WTC11 (cell line): Measurements from ENCODE around the gene FSTL1. TPM values are rescaled to one million over a fixed set of nuclear protein-coding genes. Genes with fewer than 3 reads are reported as not detected.

Experiments used
- ATAC-seq: fragments of 200-7000 bp; cut with Tn5 transposase; 2 replicates; pipeline ENCODE4 v1.10.0; 2021; ENCODE audit warnings: mild to moderate bottlenecking, moderate library complexity
- CTCF ChIA-PET: fragments of 300-600 bp; sonication (Branson Sonifier 250); formaldehyde crosslinking; loops from one replicate; lab custom pipeline; 2021; ENCODE audit warnings: antibody characterized with exemption; lab: Charles Lee
- POLR2A ChIA-PET: fragments of 350-600 bp; sonication (Branson Sonifier 250); formaldehyde crosslinking; loops from one replicate; lab custom pipeline; 2021; ENCODE audit warnings: antibody characterized with exemption; lab: Charles Lee
- DNase-seq: peaks from one replicate; pipeline ENCODE4 v3.0.0; 2021; ENCODE audit warnings: low spot score
- H3K27ac Mint-ChIP-seq: 2 replicates; pipeline ENCODE4 v1.8.0; 2021; ENCODE audit warnings: mixed read lengths
- H3K27me3 Mint-ChIP-seq: 2 replicates; pipeline ENCODE4 v1.8.0; 2021; ENCODE audit warnings: low read depth, mild to moderate bottlenecking, moderate library complexity, mixed read lengths
- H3K36me3 Mint-ChIP-seq: 2 replicates; pipeline ENCODE4 v1.8.0; 2021; ENCODE audit warnings: mixed read lengths
- H3K4me1 Mint-ChIP-seq: 2 replicates; pipeline ENCODE4 v1.8.0; 2022; ENCODE audit warnings: mixed read lengths
- H3K4me3 Mint-ChIP-seq: 2 replicates; pipeline ENCODE4 v1.8.0; 2021; ENCODE audit warnings: mild to moderate bottlenecking, moderate library complexity, mixed read lengths
- H3K9me3 Mint-ChIP-seq: 2 replicates; pipeline ENCODE4 v1.8.0; 2021; ENCODE audit warnings: mixed read lengths
- ATF1 ChIP-seq: sonication (generic); formaldehyde crosslinking; IDR thresholded peaks from 2 replicates; pipeline ENCODE4 v1.8.1; 2023; ENCODE audit warnings: mild to moderate bottlenecking, moderate library complexity, missing genetic modification reagents
- CREB1 ChIP-seq: sonication (generic); formaldehyde crosslinking; IDR thresholded peaks from 2 replicates; pipeline ENCODE4 v1.8.0; 2023; ENCODE audit warnings: mild to moderate bottlenecking, missing genetic modification reagents
- CTCF ChIP-seq: fragments of 200-600 bp; IDR thresholded peaks from 2 replicates; pipeline ENCODE4 v1.8.0; 2022; ENCODE audit warnings: antibody characterized with exemption
- ETV6 ChIP-seq: sonication (generic); formaldehyde crosslinking; IDR thresholded peaks from 2 replicates; pipeline ENCODE4 v1.8.1; 2022; ENCODE audit warnings: mild to moderate bottlenecking, missing genetic modification reagents
- GRHL2 ChIP-seq: fragments of 250-450 bp; sonication (Bioruptor Pico); IDR thresholded peaks from 2 replicates; pipeline ENCODE4 v1.8.0; 2022; ENCODE audit warnings: mild to moderate bottlenecking, moderate library complexity; ENCODE audit not compliant: insufficient replicate concordance, severe bottlenecking
- JUN ChIP-seq: sonication (generic); formaldehyde crosslinking; IDR thresholded peaks from 2 replicates; pipeline ENCODE4 v1.8.0; 2023; ENCODE audit warnings: mild to moderate bottlenecking, missing genetic modification reagents
- NFYB ChIP-seq: sonication (generic); formaldehyde crosslinking; conservative IDR thresholded peaks from 2 replicates; pipeline ENCODE4 v1.8.0; 2022; ENCODE audit warnings: low read depth, missing genetic modification reagents
- NR1H2 ChIP-seq: sonication (generic); formaldehyde crosslinking; IDR thresholded peaks from 2 replicates; pipeline ENCODE4 v1.9.0; 2021; ENCODE audit warnings: mild to moderate bottlenecking, moderate library complexity, missing genetic modification reagents
- NR2C2 ChIP-seq: sonication (generic); formaldehyde crosslinking; IDR thresholded peaks from 2 replicates; pipeline ENCODE4 v1.8.0; 2022; ENCODE audit warnings: mild to moderate bottlenecking, missing genetic modification reagents
- PRRX2 ChIP-seq: fragments of 250-450 bp; sonication (Bioruptor Pico); IDR thresholded peaks from 2 replicates; pipeline ENCODE4 v1.8.0; 2021; ENCODE audit warnings: mild to moderate bottlenecking
- RELA ChIP-seq: sonication (generic); formaldehyde crosslinking; IDR thresholded peaks from 2 replicates; pipeline ENCODE4 v1.8.1; 2022; ENCODE audit warnings: missing genetic modification reagents, mild to moderate bottlenecking, borderline replicate concordance
- STAT6 ChIP-seq: sonication (generic); formaldehyde crosslinking; conservative IDR thresholded peaks from 2 replicates; pipeline ENCODE4 v1.8.1; 2023; ENCODE audit warnings: mild to moderate bottlenecking, low read depth, missing genetic modification reagents, moderate library complexity
- TEAD4 ChIP-seq: sonication (generic); formaldehyde crosslinking; IDR thresholded peaks from 2 replicates; pipeline ENCODE4 v1.8.0; 2022; ENCODE audit warnings: mild to moderate bottlenecking, missing genetic modification reagents
- ZNF121 ChIP-seq: sonication (generic); formaldehyde crosslinking; IDR thresholded peaks from 2 replicates; pipeline ENCODE4 v1.8.0; 2023; ENCODE audit warnings: missing genetic modification reagents
- ZNF138 ChIP-seq: sonication (generic); formaldehyde crosslinking; conservative IDR thresholded peaks from 2 replicates; pipeline ENCODE4 v1.8.1; 2022; ENCODE audit warnings: mild to moderate bottlenecking, moderate library complexity, missing genetic modification reagents
- ZNF317 ChIP-seq: sonication (generic); formaldehyde crosslinking; IDR thresholded peaks from 2 replicates; pipeline ENCODE4 v1.8.1; 2023; ENCODE audit warnings: low read depth, mild to moderate bottlenecking, moderate library complexity, missing genetic modification reagents, borderline replicate concordance
- total RNA-seq: library from RNA; stranded (reverse); gene quantifications from 3 replicates; pipeline ENCODE4 v1.2.3, GENCODE V29; 2021
- TF ChIP-seq, protein P1 (sequence below): sonication (generic); formaldehyde crosslinking; IDR thresholded peaks from 2 replicates; pipeline ENCODE4 v1.8.0; 2023; ENCODE audit warnings: missing genetic modification reagents
- TF ChIP-seq, protein P2 (sequence below): fragments of 250-450 bp; sonication (Bioruptor Pico); conservative IDR thresholded peaks from 2 replicates; pipeline ENCODE4 v1.9.0; 2021; ENCODE audit warnings: mild to moderate bottlenecking
- TF ChIP-seq, protein P3 (sequence below): sonication (generic); formaldehyde crosslinking; IDR thresholded peaks from 2 replicates; pipeline ENCODE4 v1.8.1; 2023; ENCODE audit warnings: mild to moderate bottlenecking, missing genetic modification reagents
- TF ChIP-seq, protein P4 (sequence below): sonication (generic); formaldehyde crosslinking; IDR thresholded peaks from 2 replicates; pipeline ENCODE4 v1.8.1; 2023; ENCODE audit warnings: mild to moderate bottlenecking, missing genetic modification reagents, moderate library complexity

Gene FSTL1
- total RNA-seq, 1 experiment from 2014 or later: 271 TPM

DNA sequence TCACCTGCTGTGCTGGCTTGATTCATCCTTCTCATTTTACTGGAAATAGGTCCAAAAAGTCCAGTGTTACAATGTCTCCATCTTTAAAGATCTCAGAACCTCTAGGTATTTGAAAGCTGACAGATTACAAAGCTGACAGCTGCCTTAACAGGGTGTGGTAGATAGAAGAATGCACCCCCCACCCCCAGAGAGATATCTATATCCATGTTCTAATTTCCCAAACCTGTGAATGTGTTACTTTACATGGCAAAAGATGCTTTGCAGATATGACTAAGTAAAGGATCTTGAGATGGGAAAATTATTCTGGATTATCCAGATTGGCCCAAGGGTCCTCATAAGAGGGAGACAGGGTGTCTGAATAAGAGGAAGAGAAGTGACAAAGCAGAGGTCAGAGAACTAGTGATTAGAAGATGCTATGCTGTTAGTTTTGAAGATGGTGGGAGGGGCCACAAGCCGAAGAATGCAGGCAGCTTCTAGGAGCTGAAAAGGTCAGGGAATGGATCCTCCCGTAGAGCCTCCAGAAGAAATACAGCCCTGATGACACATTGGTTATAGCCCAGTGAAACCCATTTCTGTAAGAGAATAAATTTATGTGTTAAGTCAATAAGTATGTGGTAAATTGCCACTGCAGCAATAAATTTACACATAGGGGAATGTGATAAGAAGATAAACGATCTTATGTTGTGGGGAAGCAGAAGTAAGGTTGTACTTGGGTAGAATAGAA lies 21.5 kb upstream of the FSTL1 start:
- DNase-seq (no peak), ATAC-seq (no peak)
- H3K4me1 Mint-ChIP-seq: peaks cover 69% of the 10 kb centered on the region
- H3K36me3 Mint-ChIP-seq: peaks cover 14% of the 10 kb centered on the region
- H3K9me3 Mint-ChIP-seq: peaks cover 36% of the 10 kb centered on the region
- H3K27ac Mint-ChIP-seq: no peak overlapping the region
- no peak overlapping the region for H3K4me3 Mint-ChIP-seq
- TF ChIP-seq CTCF: no peak
- no peak for TF ChIP-seq NR2C2 (CRISPR knock-in tag)
- TF ChIP-seq, protein P1, sequence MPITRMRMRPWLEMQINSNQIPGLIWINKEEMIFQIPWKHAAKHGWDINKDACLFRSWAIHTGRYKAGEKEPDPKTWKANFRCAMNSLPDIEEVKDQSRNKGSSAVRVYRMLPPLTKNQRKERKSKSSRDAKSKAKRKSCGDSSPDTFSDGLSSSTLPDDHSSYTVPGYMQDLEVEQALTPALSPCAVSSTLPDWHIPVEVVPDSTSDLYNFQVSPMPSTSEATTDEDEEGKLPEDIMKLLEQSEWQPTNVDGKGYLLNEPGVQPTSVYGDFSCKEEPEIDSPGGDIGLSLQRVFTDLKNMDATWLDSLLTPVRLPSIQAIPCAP (CRISPR knock-in tag): no peak
- POLR2A ChIA-PET: no interaction called here
- CTCF ChIA-PET: no interaction called here
- H3K27me3 Mint-ChIP-seq: no peaks in the 10 kb centered on the region; the same call in 1 of the 2 replicates

DNA sequence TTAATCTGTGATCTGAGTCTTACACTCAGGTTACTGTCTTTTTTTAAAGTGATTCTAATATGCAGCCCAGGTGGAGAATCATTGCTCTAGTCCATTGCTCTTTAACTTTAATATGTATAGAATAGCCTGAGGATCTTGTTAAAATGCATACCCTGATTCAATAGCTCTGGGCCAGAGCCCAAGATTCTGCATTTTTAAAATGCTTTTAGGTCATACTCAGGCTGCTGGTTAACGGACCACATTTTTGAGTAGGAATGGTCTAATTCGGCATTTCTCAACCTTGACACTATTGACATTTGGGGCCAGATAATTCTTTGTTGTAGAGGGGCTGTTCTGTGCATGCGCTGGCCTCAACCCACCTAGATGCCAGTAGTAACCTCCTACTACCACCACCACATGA lies 20.9 kb upstream of the FSTL1 start:
- ChIA-PET POLR2A (no interaction called here), CTCF (no interaction called here)
- Mint-ChIP-seq H3K27ac (no peak overlapping the region), H3K4me1 (peaks cover 66% of the 10 kb centered on the region), H3K27me3 (no peaks in the 10 kb centered on the region; the same call in 1 of the 2 replicates), H3K4me3 (no peak overlapping the region), H3K9me3 (peaks cover 36% of the 10 kb centered on the region), H3K36me3 (peaks cover 14% of the 10 kb centered on the region)
- ATAC-seq (no peak), DNase-seq (no peak)
- no peak for TF ChIP-seq ZNF121 (CRISPR knock-in tag)
- TF ChIP-seq NR1H2 (CRISPR knock-in tag): no peak
- no peak for TF ChIP-seq ETV6 (CRISPR knock-in tag)
- TF ChIP-seq, protein P2, sequence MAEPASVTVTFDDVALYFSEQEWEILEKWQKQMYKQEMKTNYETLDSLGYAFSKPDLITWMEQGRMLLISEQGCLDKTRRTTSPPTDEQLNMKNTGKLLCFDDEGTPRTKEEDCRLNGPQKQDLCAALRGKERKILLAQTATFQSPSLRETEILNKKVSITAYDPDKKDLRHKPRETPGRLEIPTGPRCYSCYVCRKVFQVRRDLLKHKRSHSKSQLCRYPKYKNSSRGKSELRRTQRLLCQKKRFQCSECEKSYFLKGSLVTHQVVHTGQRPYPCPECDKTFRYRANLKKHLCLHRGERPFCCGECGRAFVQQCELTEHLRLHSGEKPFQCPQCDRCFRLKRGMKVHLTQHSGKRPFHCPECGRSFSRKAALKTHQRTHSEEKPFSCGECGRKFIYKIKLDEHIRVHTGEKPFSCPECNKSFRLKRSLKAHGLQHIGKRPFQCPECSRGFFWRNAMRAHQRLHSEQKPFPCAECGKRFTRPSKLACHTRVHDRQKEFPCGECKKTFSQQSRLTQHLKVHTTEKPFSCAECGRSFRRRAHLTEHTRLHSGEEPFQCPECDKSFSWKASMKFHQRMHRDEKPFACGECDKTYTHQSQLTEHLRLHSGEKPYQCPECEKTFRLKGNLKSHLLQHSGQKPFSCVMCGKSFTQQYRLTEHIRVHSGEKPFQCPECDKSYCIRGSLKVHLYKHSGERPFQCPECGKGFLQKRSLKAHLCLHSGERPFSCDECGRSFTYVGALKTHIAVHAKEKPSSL (CRISPR knock-in tag): no peak
- TF ChIP-seq, protein P3, sequence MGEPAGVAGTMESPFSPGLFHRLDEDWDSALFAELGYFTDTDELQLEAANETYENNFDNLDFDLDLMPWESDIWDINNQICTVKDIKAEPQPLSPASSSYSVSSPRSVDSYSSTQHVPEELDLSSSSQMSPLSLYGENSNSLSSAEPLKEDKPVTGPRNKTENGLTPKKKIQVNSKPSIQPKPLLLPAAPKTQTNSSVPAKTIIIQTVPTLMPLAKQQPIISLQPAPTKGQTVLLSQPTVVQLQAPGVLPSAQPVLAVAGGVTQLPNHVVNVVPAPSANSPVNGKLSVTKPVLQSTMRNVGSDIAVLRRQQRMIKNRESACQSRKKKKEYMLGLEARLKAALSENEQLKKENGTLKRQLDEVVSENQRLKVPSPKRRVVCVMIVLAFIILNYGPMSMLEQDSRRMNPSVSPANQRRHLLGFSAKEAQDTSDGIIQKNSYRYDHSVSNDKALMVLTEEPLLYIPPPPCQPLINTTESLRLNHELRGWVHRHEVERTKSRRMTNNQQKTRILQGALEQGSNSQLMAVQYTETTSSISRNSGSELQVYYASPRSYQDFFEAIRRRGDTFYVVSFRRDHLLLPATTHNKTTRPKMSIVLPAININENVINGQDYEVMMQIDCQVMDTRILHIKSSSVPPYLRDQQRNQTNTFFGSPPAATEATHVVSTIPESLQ (CRISPR knock-in tag): no peak
- TF ChIP-seq JUN (CRISPR knock-in tag): no peak
- no peak for TF ChIP-seq NFYB (CRISPR knock-in tag)
- TF ChIP-seq ZNF138 (CRISPR knock-in tag): no peak
- no peak for TF ChIP-seq STAT6 (CRISPR knock-in tag)
- no peak for TF ChIP-seq RELA (CRISPR knock-in tag)
- no peak for TF ChIP-seq ATF1
- TF ChIP-seq, protein P4, sequence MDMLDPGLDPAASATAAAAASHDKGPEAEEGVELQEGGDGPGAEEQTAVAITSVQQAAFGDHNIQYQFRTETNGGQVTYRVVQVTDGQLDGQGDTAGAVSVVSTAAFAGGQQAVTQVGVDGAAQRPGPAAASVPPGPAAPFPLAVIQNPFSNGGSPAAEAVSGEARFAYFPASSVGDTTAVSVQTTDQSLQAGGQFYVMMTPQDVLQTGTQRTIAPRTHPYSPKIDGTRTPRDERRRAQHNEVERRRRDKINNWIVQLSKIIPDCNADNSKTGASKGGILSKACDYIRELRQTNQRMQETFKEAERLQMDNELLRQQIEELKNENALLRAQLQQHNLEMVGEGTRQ (CRISPR knock-in tag): no peak
- no peak for TF ChIP-seq ZNF317 (CRISPR knock-in tag)
- TF ChIP-seq PRRX2 (CRISPR knock-in tag): no peak
- no peak for TF ChIP-seq GRHL2 (CRISPR knock-in tag)
- TF ChIP-seq TEAD4 (CRISPR knock-in tag): no peak
- no peak for TF ChIP-seq CREB1 (CRISPR knock-in tag)
